Measurements from ENCODE around the gene NGEF. TPM values are rescaled to one million over a fixed set of nuclear protein-coding genes. Genes with fewer than 3 reads are reported as not detected.

Gene NGEF
- total RNA-seq, 6 experiments from 2014 or later = 16.4 to 20.9 (median 20.2) TPM

- H3K4me3 ChIP-seq = no peak overlapping the region
- H3K36me3 ChIP-seq = no peaks in the 10 kb centered on the region
- H3K4me1 ChIP-seq = no peaks in the 10 kb centered on the region
- ATAC-seq (no peak), DNase-seq (no peak)
- WGBS (ENCODE audit: insufficient coverage, low coverage, low lambda C conversion rate, missing lambda C conversion rate) = 90% methylated on average over 10 of the region's 10 CpGs
- no peaks in the 10 kb centered on the region for H3K9me3 ChIP-seq
- TF ChIP-seq POLR2A (IDR thresholded peaks at IDR 0.05) = no peak
- no peak for TF ChIP-seq CTCF (IDR thresholded peaks at IDR 0.05)
- H3K27ac ChIP-seq = no peak overlapping the region
- no peaks in the 10 kb centered on the region for H3K27me3 ChIP-seq
- intact Hi-C loops (cut with DNase I) = no loop called here
These were observed 71.0 kb downstream of the NGEF start for GRCh38 chr2:232941912-232942594.

GRCh38 chr2:232941400-232941799 lies 71.7 kb downstream of the NGEF start:
- no peak overlapping the region for H3K27ac ChIP-seq
- H3K27me3 ChIP-seq = no peaks in the 10 kb centered on the region
- TF ChIP-seq POLR2A (IDR thresholded peaks at IDR 0.05) = no peak
- TF ChIP-seq CTCF (IDR thresholded peaks at IDR 0.05) = no peak
- ATAC-seq (no peak), DNase-seq (no peak)
- no peaks in the 10 kb centered on the region for H3K4me1 ChIP-seq
- H3K4me3 ChIP-seq = no peak overlapping the region
- 74% methylated on average over 8 of the region's 8 CpGs for WGBS (ENCODE audit: insufficient coverage, low coverage, low lambda C conversion rate, missing lambda C conversion rate)
- H3K9me3 ChIP-seq = no peaks in the 10 kb centered on the region
- intact Hi-C loops (cut with DNase I) = no loop called here
- no peaks in the 10 kb centered on the region for H3K36me3 ChIP-seq

- ATAC-seq = no peak
- Histone ChIP-seq H3K4me3 (no peak overlapping the region), H3K9me3 (no peaks in the 10 kb centered on the region), H3K4me1 (no peaks in the 10 kb centered on the region), H3K36me3 (no peaks in the 10 kb centered on the region), H3K27ac (no peak overlapping the region), H3K27me3 (no peaks in the 10 kb centered on the region)
- intact Hi-C loops (cut with DNase I) = no loop called here
- WGBS (ENCODE audit: insufficient coverage, low coverage, low lambda C conversion rate, missing lambda C conversion rate) = 96% methylated on average over 5 of the region's 5 CpGs
- TF ChIP-seq POLR2A (IDR thresholded peaks at IDR 0.05) = no peak
- TF ChIP-seq CTCF (IDR thresholded peaks at IDR 0.05) = no peak
- DNase-seq = no peak
These were observed 72.3 kb downstream of the NGEF start for GRCh38 chr2:232940724-232941123.

- ATAC-seq (peak in 1 of 4 donors; percentile 65), DNase-seq (no peak)
- Histone ChIP-seq H3K4me3 (no peak overlapping the region), H3K4me1 (no peaks in the 10 kb centered on the region), H3K27me3 (no peaks in the 10 kb centered on the region), H3K27ac (no peak overlapping the region), H3K9me3 (no peaks in the 10 kb centered on the region), H3K36me3 (no peaks in the 10 kb centered on the region)
- 78% methylated on average over 3 of the region's 5 CpGs for WGBS (ENCODE audit: insufficient coverage, low coverage, low lambda C conversion rate, missing lambda C conversion rate)
- TF ChIP-seq CTCF (IDR thresholded peaks at IDR 0.05) = no peak
- no peak for TF ChIP-seq POLR2A (IDR thresholded peaks at IDR 0.05)
- intact Hi-C loops (cut with DNase I) = no loop called here
These were observed 75.7 kb downstream of the NGEF start for GRCh38 chr2:232937278-232937906.
